ENCODE data around the gene CELA2A. TPM values are rescaled to one million over a fixed set of nuclear protein-coding genes. Genes with fewer than 3 reads are reported as not detected.
A peak's percentile ranks its signal among the peaks of the same experiment; 100 is the strongest.

CELA2A gene
- total RNA-seq (not detected), polyA plus RNA-seq (not detected)

- Mint-ChIP-seq H3K36me3 (no peaks in the 10 kb centered on the region), H3K4me3 (no peak within 1 kb of the TSS), H3K4me1 (no peaks in the 10 kb centered on the region), H3K9me3 (no peaks in the 10 kb centered on the region), H3K27ac (peak within 1 kb of the TSS in 2 of 3 donors; percentile 50 to 76), H3K27me3 (peaks cover 4% of the 10 kb centered on the region)
- Histone ChIP-seq H3K9me3 (ENCODE audit: control insufficient read depth in 2 of 2, low read length in 2 of 2) (no peaks in the 10 kb centered on the region), H3K27me3 (ENCODE audit: control insufficient read depth, insufficient read depth, low read length) (no peaks in the 10 kb centered on the region), H3K4me1 (ENCODE audit: control insufficient read depth, insufficient read depth, low read length, poor library complexity, severe bottlenecking) (no peaks in the 10 kb centered on the region), H3K36me3 (ENCODE audit: control insufficient read depth, insufficient read depth, low read length) (no peaks in the 10 kb centered on the region), H3K4me3 (ENCODE audit: low read depth, low read length) (no peak within 1 kb of the TSS), H3K27ac (ENCODE audit: insufficient read depth, low read length, poor library complexity, severe bottlenecking) (no peak within 1 kb of the TSS)
- DNase-seq (no peak), ATAC-seq (ENCODE audit: low read depth in 2 of 2) (no peak)
Measured at GRCh38 chr1:15456313-15456954, at the start of gene CELA2A. CELA2A (plus strand) TSS chr1:15456732; CDS start chr1:15456754, 22 bp downstream.

- DNase-seq (no peak), ATAC-seq (ENCODE audit: low read depth in 2 of 2) (no peak)
- Mint-ChIP-seq H3K27me3 (peaks cover 23% of the 10 kb centered on the region), H3K9me3 (no peaks in the 10 kb centered on the region), H3K4me1 (peaks cover 0 to 27% (median 15%) of the 10 kb centered on the region in 4 donors), H3K36me3 (no peaks in the 10 kb centered on the region), H3K4me3 (peak overlapping the region in 3 of 4 donors; percentile 38 to 92 (median 57)), H3K27ac (peak overlapping the region; percentile 9 to 95 (median 77))
- H3K36me3 ChIP-seq (ENCODE audit: control insufficient read depth, insufficient read depth, low read length), result no peaks in the 10 kb centered on the region
- H3K4me3 ChIP-seq (ENCODE audit: low read depth, low read length), result no peak overlapping the region
- no peaks in the 10 kb centered on the region for H3K9me3 ChIP-seq (ENCODE audit: control insufficient read depth in 2 of 2, low read length in 2 of 2)
- H3K4me1 ChIP-seq (ENCODE audit: control insufficient read depth, insufficient read depth, low read length, poor library complexity, severe bottlenecking), result peaks cover 23% of the 10 kb centered on the region
- H3K27ac ChIP-seq (ENCODE audit: insufficient read depth, low read length, poor library complexity, severe bottlenecking), result no peak overlapping the region
- H3K27me3 ChIP-seq (ENCODE audit: control insufficient read depth, insufficient read depth, low read length), result no peaks in the 10 kb centered on the region
Measured at GRCh38 chr1:15407580-15407979, 49.0 kb upstream of the CELA2A start.

GRCh38 chr1:15408890-15409387, 47.6 kb upstream of the CELA2A start:
- Mint-ChIP-seq H3K4me3 (peak overlapping the region; percentile 51 to 92 (median 78)), H3K4me1 (peaks cover 0 to 39% (median 18%) of the 10 kb centered on the region in 4 donors), H3K9me3 (no peaks in the 10 kb centered on the region), H3K36me3 (no peaks in the 10 kb centered on the region), H3K27me3 (peaks cover 23% of the 10 kb centered on the region), H3K27ac (peak overlapping the region; percentile 48 to 97 (median 95))
- peak overlapping the region; percentile 77 for H3K27ac ChIP-seq (ENCODE audit: insufficient read depth, low read length, poor library complexity, severe bottlenecking)
- H3K27me3 ChIP-seq (ENCODE audit: control insufficient read depth, insufficient read depth, low read length), result no peaks in the 10 kb centered on the region
- DNase-seq (no peak), ATAC-seq (ENCODE audit: low read depth in 2 of 2) (no peak)
- H3K4me1 ChIP-seq (ENCODE audit: control insufficient read depth, insufficient read depth, low read length, poor library complexity, severe bottlenecking), result peaks cover 37% of the 10 kb centered on the region
- peak overlapping the region; percentile 37 for H3K4me3 ChIP-seq (ENCODE audit: low read depth, low read length)
- H3K36me3 ChIP-seq (ENCODE audit: control insufficient read depth, insufficient read depth, low read length), result peaks cover 6% of the 10 kb centered on the region
- H3K9me3 ChIP-seq (ENCODE audit: control insufficient read depth in 2 of 2, low read length in 2 of 2), result no peaks in the 10 kb centered on the region

- peak within 1 kb of the TSS; percentile 74 to 97 (median 95) for H3K27ac Mint-ChIP-seq
- Histone ChIP-seq H3K4me1 (ENCODE audit: control insufficient read depth, insufficient read depth, low read length, poor library complexity, severe bottlenecking) (peaks cover 42% of the 10 kb centered on the region), H3K27ac (ENCODE audit: insufficient read depth, low read length, poor library complexity, severe bottlenecking) (peak within 1 kb of the TSS; percentile 77), H3K9me3 (ENCODE audit: control insufficient read depth in 2 of 2, low read length in 2 of 2) (no peaks in the 10 kb centered on the region), H3K27me3 (ENCODE audit: control insufficient read depth, insufficient read depth, low read length) (no peaks in the 10 kb centered on the region), H3K36me3 (ENCODE audit: control insufficient read depth, insufficient read depth, low read length) (peaks cover 10% of the 10 kb centered on the region), H3K4me3 (ENCODE audit: low read depth, low read length) (peak within 1 kb of the TSS; percentile 86)
- peak within 1 kb of the TSS; percentile 92 to 96 (median 94) for H3K4me3 Mint-ChIP-seq
- peaks cover 5% of the 10 kb centered on the region for H3K36me3 Mint-ChIP-seq
- H3K27me3 Mint-ChIP-seq, result peaks cover 23% of the 10 kb centered on the region
- peaks cover 0 to 46% (median 21%) of the 10 kb centered on the region in 4 donors for H3K4me1 Mint-ChIP-seq
- peak; percentile 82 to 88 (median 84) for DNase-seq
- H3K9me3 Mint-ChIP-seq, result no peaks in the 10 kb centered on the region
- ATAC-seq (ENCODE audit: low read depth in 2 of 2), result peak; percentile 87 to 88
Measured at GRCh38 chr1:15409388-15410222, 46.9 kb upstream of the CELA2A start, which contains the start of gene EFHD2. EFHD2 (plus strand) TSS chr1:15409888; CDS start chr1:15409972, 84 bp downstream.

GRCh38 chr1:15410223-15410883, 46.2 kb upstream of the CELA2A start:
- Mint-ChIP-seq H3K27me3 (peaks cover 18% of the 10 kb centered on the region), H3K9me3 (no peaks in the 10 kb centered on the region), H3K4me3 (peak overlapping the region; percentile 92 to 96 (median 94)), H3K4me1 (peaks cover 0 to 54% (median 28%) of the 10 kb centered on the region in 4 donors), H3K27ac (peak overlapping the region; percentile 74 to 95 (median 91)), H3K36me3 (peaks cover 12% of the 10 kb centered on the region)
- peak overlapping the region; percentile 77 for H3K27ac ChIP-seq (ENCODE audit: insufficient read depth, low read length, poor library complexity, severe bottlenecking)
- peak overlapping the region; percentile 86 for H3K4me3 ChIP-seq (ENCODE audit: low read depth, low read length)
- peaks cover 10% of the 10 kb centered on the region for H3K36me3 ChIP-seq (ENCODE audit: control insufficient read depth, insufficient read depth, low read length)
- H3K4me1 ChIP-seq (ENCODE audit: control insufficient read depth, insufficient read depth, low read length, poor library complexity, severe bottlenecking), result peaks cover 45% of the 10 kb centered on the region
- H3K27me3 ChIP-seq (ENCODE audit: control insufficient read depth, insufficient read depth, low read length), result no peaks in the 10 kb centered on the region
- DNase-seq (peak in 1 of 3 donors; percentile 22), ATAC-seq (ENCODE audit: low read depth in 2 of 2) (no peak)
- H3K9me3 ChIP-seq (ENCODE audit: control insufficient read depth in 2 of 2, low read length in 2 of 2), result no peaks in the 10 kb centered on the region

GRCh38 chr1:15410884-15411245, 45.7 kb upstream of the CELA2A start:
- no peaks in the 10 kb centered on the region for H3K27me3 ChIP-seq (ENCODE audit: control insufficient read depth, insufficient read depth, low read length)
- H3K4me3 Mint-ChIP-seq, result peak overlapping the region; percentile 92 to 96 (median 94)
- peak overlapping the region; percentile 86 for H3K4me3 ChIP-seq (ENCODE audit: low read depth, low read length)
- H3K27ac ChIP-seq (ENCODE audit: insufficient read depth, low read length, poor library complexity, severe bottlenecking), result peak overlapping the region; percentile 77
- no peaks in the 10 kb centered on the region for H3K9me3 ChIP-seq (ENCODE audit: control insufficient read depth in 2 of 2, low read length in 2 of 2)
- peaks cover 12% of the 10 kb centered on the region for H3K36me3 Mint-ChIP-seq
- H3K4me1 Mint-ChIP-seq, result peaks cover 0 to 59% (median 30%) of the 10 kb centered on the region in 4 donors
- peak overlapping the region; percentile 74 to 95 (median 86) for H3K27ac Mint-ChIP-seq
- H3K4me1 ChIP-seq (ENCODE audit: control insufficient read depth, insufficient read depth, low read length, poor library complexity, severe bottlenecking), result peaks cover 50% of the 10 kb centered on the region
- peaks cover 17% of the 10 kb centered on the region for H3K27me3 Mint-ChIP-seq
- H3K36me3 ChIP-seq (ENCODE audit: control insufficient read depth, insufficient read depth, low read length), result peaks cover 10% of the 10 kb centered on the region
- no peaks in the 10 kb centered on the region for H3K9me3 Mint-ChIP-seq
- no peak for ATAC-seq (ENCODE audit: low read depth in 2 of 2)
- DNase-seq, result no peak

GRCh38 chr1:15411593-15412137, 44.9 kb upstream of the CELA2A start:
- Histone ChIP-seq H3K4me3 (ENCODE audit: low read depth, low read length) (peak overlapping the region; percentile 61), H3K9me3 (ENCODE audit: control insufficient read depth in 2 of 2, low read length in 2 of 2) (no peaks in the 10 kb centered on the region), H3K27me3 (ENCODE audit: control insufficient read depth, insufficient read depth, low read length) (no peaks in the 10 kb centered on the region), H3K36me3 (ENCODE audit: control insufficient read depth, insufficient read depth, low read length) (peaks cover 10% of the 10 kb centered on the region), H3K4me1 (ENCODE audit: control insufficient read depth, insufficient read depth, low read length, poor library complexity, severe bottlenecking) (peaks cover 58% of the 10 kb centered on the region), H3K27ac (ENCODE audit: insufficient read depth, low read length, poor library complexity, severe bottlenecking) (peak overlapping the region; percentile 77)
- Mint-ChIP-seq H3K27me3 (peaks cover 11% of the 10 kb centered on the region), H3K36me3 (peaks cover 12% of the 10 kb centered on the region), H3K9me3 (no peaks in the 10 kb centered on the region), H3K4me3 (peak overlapping the region; percentile 92 to 96 (median 94)), H3K27ac (peak overlapping the region; percentile 2 to 84 (median 84)), H3K4me1 (peaks cover 7 to 67% (median 36%) of the 10 kb centered on the region in 4 donors)
- peak in 2 of 3 donors; percentile 40 to 67 for DNase-seq
- peak in 1 of 2 donors; percentile 21 for ATAC-seq (ENCODE audit: low read depth in 2 of 2)
